MCF 10A (cell line): Measurements from ENCODE around the gene GOLIM4. TPM values are rescaled to one million over a fixed set of nuclear protein-coding genes. Genes with fewer than 3 reads are reported as not detected.

Experiments used
- BruUV-seq: library from RNA; stranded (reverse); fragments of 400-500 nt; replicated peaks from 2 replicates; lab custom pipeline; 2021; lab: Mats Ljungman, UMichigan
- CTCF ChIA-PET: fragments of 300-600 bp; sonication (Branson Sonifier 250); formaldehyde crosslinking; extraction: SDS; loops from one replicate; lab custom pipeline; 2021; ENCODE audit warnings: antibody characterized with exemption, inconsistent platforms; lab: Yijun Ruan, JAX
- POLR2A ChIA-PET: fragments of 300-600, 350-650 bp; sonication (Branson Sonifier 250); formaldehyde crosslinking; extraction: SDS; loops from one replicate; lab custom pipeline; 2020; ENCODE audit warnings: antibody characterized with exemption, inconsistent platforms; lab: Yijun Ruan, JAX
- DNase-seq: peaks from one replicate; pipeline ENCODE4 v3.0.0-alpha.2; 2018; ENCODE audit not compliant: unreplicated experiment
- H3K27ac Mint-ChIP-seq: one replicate; pipeline ENCODE4 v1.8.0; 2022; ENCODE audit warnings: mild to moderate bottlenecking, low read depth, mixed read lengths; ENCODE audit not compliant: unreplicated experiment
- H3K27me3 Mint-ChIP-seq: one replicate; pipeline ENCODE4 v1.8.0; 2022; ENCODE audit warnings: mixed read lengths; ENCODE audit not compliant: insufficient read depth, unreplicated experiment
- H3K36me3 Mint-ChIP-seq: one replicate; pipeline ENCODE4 v1.8.0; 2022; ENCODE audit warnings: mild to moderate bottlenecking, moderate library complexity, mixed read lengths; ENCODE audit not compliant: insufficient read depth, unreplicated experiment
- H3K4me1 Mint-ChIP-seq: one replicate; pipeline ENCODE4 v1.8.0; 2022; ENCODE audit warnings: mixed read lengths; ENCODE audit not compliant: insufficient read depth, unreplicated experiment
- H3K4me3 Mint-ChIP-seq: one replicate; pipeline ENCODE4 v1.8.0; 2022; ENCODE audit warnings: mild to moderate bottlenecking, moderate library complexity, mixed read lengths; ENCODE audit not compliant: unreplicated experiment
- H3K9me3 Mint-ChIP-seq: one replicate; pipeline ENCODE4 v1.8.0; 2022; ENCODE audit warnings: mixed read lengths; ENCODE audit not compliant: unreplicated experiment
- intact Hi-C: fragments of 100-400 bp; cut with micrococcal nuclease; formaldehyde crosslinking; loops from 2 replicates; pipeline ENCODE4 v1.14.1; 2022
- total RNA-seq: library from RNA; stranded (reverse); gene quantifications from 2 replicates; pipeline ENCODE4 v1.2.3, GENCODE V29; 2022
- TF ChIP-seq, protein P1 (sequence below): fragments of 200-600 bp; IDR thresholded peaks from one replicate; pipeline ENCODE4 v1.8.0; 2022; ENCODE audit warnings: antibody characterized with exemption, mild to moderate bottlenecking; ENCODE audit not compliant: unreplicated experiment

GOLIM4 gene
- total RNA-seq, 1 experiment from 2014 or later, result 25.8 TPM

DNA sequence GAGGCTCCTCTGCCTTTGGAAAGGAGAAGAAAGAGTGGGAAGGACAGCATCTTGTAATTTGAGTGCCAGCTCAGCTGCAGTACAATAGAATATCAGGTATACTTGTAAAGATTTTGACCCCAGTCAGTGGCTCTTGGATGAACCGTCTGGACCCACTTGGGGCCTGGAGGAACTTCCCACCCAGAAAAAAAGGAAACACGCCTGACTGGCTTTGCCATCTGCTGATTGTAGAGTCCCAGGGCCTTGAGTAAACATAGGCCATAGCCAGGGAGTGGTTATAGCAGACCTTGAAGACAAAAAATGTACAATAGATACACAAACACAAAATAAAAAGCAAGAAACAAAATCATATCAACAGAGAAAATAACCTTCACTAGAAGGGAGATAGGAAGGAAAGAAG, 112.1 kb downstream of the GOLIM4 start:
- ChIA-PET POLR2A (interaction anchor here (0.7 kb wide), 1 partner anchor 12 kb away, joined by 3 read pairs; no protein-coding TSS in a partner anchor), CTCF (interaction anchor here (0.6 kb wide), 1 partner anchor 72 kb away, joined by 3 read pairs; no protein-coding TSS in a partner anchor)
- no TSS peak for BruUV-seq
- Mint-ChIP-seq H3K4me1 (no peaks in the 10 kb centered on the region), H3K36me3 (no peaks in the 10 kb centered on the region), H3K4me3 (no peak overlapping the region), H3K27ac (no peak overlapping the region), H3K9me3 (peaks cover 8% of the 10 kb centered on the region), H3K27me3 (peaks cover 64% of the 10 kb centered on the region)
- TF ChIP-seq, protein P1, sequence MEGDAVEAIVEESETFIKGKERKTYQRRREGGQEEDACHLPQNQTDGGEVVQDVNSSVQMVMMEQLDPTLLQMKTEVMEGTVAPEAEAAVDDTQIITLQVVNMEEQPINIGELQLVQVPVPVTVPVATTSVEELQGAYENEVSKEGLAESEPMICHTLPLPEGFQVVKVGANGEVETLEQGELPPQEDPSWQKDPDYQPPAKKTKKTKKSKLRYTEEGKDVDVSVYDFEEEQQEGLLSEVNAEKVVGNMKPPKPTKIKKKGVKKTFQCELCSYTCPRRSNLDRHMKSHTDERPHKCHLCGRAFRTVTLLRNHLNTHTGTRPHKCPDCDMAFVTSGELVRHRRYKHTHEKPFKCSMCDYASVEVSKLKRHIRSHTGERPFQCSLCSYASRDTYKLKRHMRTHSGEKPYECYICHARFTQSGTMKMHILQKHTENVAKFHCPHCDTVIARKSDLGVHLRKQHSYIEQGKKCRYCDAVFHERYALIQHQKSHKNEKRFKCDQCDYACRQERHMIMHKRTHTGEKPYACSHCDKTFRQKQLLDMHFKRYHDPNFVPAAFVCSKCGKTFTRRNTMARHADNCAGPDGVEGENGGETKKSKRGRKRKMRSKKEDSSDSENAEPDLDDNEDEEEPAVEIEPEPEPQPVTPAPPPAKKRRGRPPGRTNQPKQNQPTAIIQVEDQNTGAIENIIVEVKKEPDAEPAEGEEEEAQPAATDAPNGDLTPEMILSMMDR, result no peak
- intact Hi-C loops, result no loop called here
- DNase-seq, result no peak

DNA sequence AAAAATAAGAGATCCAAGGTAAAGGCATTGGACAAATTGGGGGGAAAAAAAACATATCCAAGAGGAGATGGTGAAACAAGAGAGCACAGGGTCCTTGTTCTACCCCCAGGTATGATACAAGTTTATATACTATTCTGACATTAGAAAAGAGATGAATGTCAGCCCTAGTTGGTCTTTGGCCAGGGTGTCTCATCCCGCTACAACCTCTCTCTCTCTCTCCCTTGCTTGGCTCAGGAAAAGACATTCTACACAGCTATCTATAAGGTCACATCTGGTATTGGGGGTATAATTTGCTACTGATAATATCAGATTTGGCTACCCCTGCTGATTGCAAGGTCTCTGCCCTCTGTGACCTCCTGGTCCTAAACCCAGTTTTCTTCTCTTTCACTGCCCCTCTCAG, 117.2 kb downstream of the GOLIM4 start:
- Mint-ChIP-seq H3K27me3 (peaks cover 53% of the 10 kb centered on the region), H3K27ac (no peak overlapping the region), H3K4me3 (no peak overlapping the region), H3K36me3 (no peaks in the 10 kb centered on the region), H3K9me3 (no peaks in the 10 kb centered on the region), H3K4me1 (no peaks in the 10 kb centered on the region)
- TF ChIP-seq, protein P1, result no peak
- ChIA-PET POLR2A (no interaction called here), CTCF (no interaction called here)
- no TSS peak for BruUV-seq
- intact Hi-C loops, result no loop called here
- no peak for DNase-seq

DNA sequence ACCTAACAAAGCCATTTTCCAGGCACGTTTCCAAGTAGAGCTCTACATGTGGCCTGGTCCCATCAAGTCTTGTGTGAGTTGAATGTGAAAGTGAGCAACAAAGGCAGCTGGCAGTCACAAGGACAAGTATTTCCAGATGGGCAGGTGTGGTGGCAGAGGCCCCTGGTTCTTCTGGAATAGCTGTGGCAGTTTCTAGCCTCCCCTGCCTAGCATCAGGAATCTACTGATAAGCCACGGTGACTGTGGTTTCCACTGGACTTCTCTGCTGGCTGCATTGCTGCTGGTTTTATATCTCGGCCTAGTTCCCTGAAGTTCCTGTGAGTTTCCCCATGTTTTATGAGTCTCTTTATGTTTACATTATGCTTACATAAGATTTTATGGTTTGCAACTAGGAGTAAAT, 117.7 kb downstream of the GOLIM4 start:
- Mint-ChIP-seq H3K36me3 (no peaks in the 10 kb centered on the region), H3K27ac (no peak overlapping the region), H3K9me3 (no peaks in the 10 kb centered on the region), H3K4me3 (no peak overlapping the region), H3K4me1 (no peaks in the 10 kb centered on the region), H3K27me3 (peaks cover 53% of the 10 kb centered on the region)
- no TSS peak for BruUV-seq
- TF ChIP-seq, protein P1, result no peak
- intact Hi-C loops, result no loop called here
- ChIA-PET POLR2A (no interaction called here), CTCF (interaction anchor here (0.7 kb wide), 1 partner anchor 33 kb away, joined by 4 read pairs; no protein-coding TSS in a partner anchor)
- DNase-seq, result no peak

DNA sequence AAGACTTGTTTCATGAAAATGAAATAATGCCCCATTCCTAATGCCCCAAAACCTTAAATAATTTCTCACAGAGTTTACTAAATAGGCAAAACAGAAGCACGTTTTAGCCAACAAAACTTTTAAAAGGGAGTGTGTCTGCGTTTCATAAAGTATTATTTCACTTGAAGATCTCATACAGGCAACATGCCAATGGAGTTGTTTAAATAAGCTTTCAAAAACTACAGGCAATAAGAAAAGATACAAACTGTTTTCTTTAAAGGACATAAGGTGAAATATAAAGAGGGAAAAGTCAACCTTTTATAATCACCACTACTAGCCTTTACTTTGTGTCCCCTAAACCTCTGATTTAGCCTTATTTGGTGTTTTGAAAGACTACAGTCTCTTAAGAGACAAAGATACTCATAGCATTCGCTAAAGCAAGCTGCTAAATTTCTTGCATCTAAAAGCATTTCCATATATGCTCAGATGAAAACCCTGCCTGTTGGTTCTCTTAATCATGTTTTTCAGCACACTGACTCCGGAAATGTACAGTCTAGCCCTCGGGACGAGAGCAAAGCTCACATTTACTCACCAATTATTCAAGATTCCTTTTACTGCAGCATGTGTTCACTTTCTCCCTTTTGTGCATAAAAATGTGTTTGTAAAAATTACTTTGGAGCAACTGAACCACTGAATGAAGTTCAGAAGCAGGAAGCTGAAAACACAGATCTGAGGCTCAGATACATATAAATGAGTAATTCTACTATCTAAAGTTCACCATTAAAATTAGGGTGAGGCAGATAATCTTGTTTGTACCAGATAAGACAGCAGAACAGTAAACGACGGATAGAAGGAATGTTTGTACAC, 119.0 kb downstream of the GOLIM4 start:
- Mint-ChIP-seq H3K9me3 (no peaks in the 10 kb centered on the region), H3K36me3 (no peaks in the 10 kb centered on the region), H3K4me1 (no peaks in the 10 kb centered on the region), H3K27me3 (peaks cover 52% of the 10 kb centered on the region), H3K27ac (no peak overlapping the region), H3K4me3 (no peak overlapping the region)
- TF ChIP-seq, protein P1, result no peak
- BruUV-seq, result no TSS peak
- POLR2A ChIA-PET, result no interaction called here
- intact Hi-C loops, result no loop called here
- no peak for DNase-seq
- CTCF ChIA-PET, result interaction anchor here (1.1 kb wide), 1 partner anchor 11 kb away, joined by 3 read pairs; no protein-coding TSS in a partner anchor
